ENCODE results near the gene PHC2.

Gene PHC2

DNA sequence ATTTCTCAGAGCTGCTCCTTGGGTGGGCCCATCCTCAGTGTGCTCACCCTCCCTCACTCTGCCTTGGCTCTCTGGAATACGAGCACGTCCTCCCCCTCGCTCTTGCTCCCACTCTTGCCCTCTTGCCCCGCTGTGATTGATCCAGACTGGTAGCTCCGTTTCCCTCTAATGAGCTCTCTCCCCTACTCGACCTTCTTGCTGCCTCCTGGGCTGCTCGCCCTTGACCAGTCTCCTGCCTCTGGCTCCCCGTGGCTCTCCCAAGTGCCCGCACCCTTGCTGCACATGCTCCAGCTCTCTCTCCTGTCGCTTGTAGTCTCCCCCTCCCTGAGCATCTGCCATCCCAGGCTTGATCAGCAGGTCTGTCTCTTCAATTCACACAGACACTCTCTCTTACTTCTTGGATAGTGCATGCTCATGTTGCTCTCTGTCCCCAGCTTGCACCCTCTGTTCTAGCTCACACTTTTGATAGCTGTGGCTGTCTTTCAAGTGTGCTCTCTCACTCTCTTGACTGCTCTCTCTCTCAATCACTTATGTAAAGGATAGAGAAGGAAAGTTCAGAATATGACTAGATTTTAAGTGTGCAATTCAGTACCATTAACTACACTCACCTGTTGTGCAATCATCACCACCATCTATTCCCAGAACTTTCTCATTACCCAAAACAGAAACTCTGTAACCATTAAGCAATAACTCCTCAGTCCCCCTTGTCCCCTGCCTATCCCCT is 51.1 kb downstream of the PHC2 start:
- Mint-ChIP-seq H3K36me3 (ENCODE audit: low read depth) (no peaks in the 10 kb centered on the region), H3K27me3 (peaks cover 43% of the 10 kb centered on the region), H3K4me3 (no peak overlapping the region), H3K4me1 (ENCODE audit: low read depth) (peaks cover 14% of the 10 kb centered on the region), H3K27ac (no peak overlapping the region), H3K9me3 (no peaks in the 10 kb centered on the region)
- DNase-seq, result no peak

DNA sequence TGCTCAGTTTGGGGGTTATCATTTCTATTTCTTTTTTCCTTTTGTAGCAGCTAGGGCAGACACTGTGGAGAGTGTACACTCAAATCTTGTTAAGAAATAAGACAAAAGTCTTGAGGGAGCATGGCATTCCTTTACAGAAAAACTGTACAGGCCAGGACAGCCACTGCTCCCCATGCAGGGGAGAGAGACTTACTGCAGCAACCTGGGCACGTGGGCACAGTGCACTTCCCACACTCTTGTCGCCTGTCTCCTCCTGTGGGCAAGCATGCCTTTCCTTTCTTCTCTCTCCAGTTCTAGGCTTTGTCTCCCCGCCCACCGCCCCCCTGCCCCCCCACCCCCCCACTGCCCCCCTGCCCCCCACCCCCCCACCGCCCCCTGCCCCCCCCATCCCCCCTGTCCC is 51.9 kb downstream of the PHC2 start:
- H3K36me3 Mint-ChIP-seq (ENCODE audit: low read depth), result no peaks in the 10 kb centered on the region
- H3K27ac Mint-ChIP-seq, result no peak overlapping the region
- peaks cover 37% of the 10 kb centered on the region for H3K27me3 Mint-ChIP-seq
- H3K9me3 Mint-ChIP-seq, result no peaks in the 10 kb centered on the region
- no peak for DNase-seq
- H3K4me3 Mint-ChIP-seq, result no peak overlapping the region
- H3K4me1 Mint-ChIP-seq (ENCODE audit: low read depth), result peaks cover 14% of the 10 kb centered on the region

GRCh38 chr1:33378524-33378923 is 52.4 kb downstream of the PHC2 start:
- no peaks in the 10 kb centered on the region for H3K36me3 Mint-ChIP-seq (ENCODE audit: low read depth)
- H3K27me3 Mint-ChIP-seq, result peaks cover 34% of the 10 kb centered on the region
- peaks cover 14% of the 10 kb centered on the region for H3K4me1 Mint-ChIP-seq (ENCODE audit: low read depth)
- no peak overlapping the region for H3K27ac Mint-ChIP-seq
- H3K4me3 Mint-ChIP-seq, result no peak overlapping the region
- H3K9me3 Mint-ChIP-seq, result no peaks in the 10 kb centered on the region
- DNase-seq, result no peak

- peaks cover 14% of the 10 kb centered on the region for H3K4me1 Mint-ChIP-seq (ENCODE audit: low read depth)
- no peaks in the 10 kb centered on the region for H3K9me3 Mint-ChIP-seq
- no peak overlapping the region for H3K27ac Mint-ChIP-seq
- no peak for DNase-seq
- no peaks in the 10 kb centered on the region for H3K36me3 Mint-ChIP-seq (ENCODE audit: low read depth)
- peaks cover 28% of the 10 kb centered on the region for H3K27me3 Mint-ChIP-seq
- H3K4me3 Mint-ChIP-seq, result no peak overlapping the region
Observed at GRCh38 chr1:33377756-33378155, 53.1 kb downstream of the PHC2 start.

GRCh38 chr1:33377013-33377412 is 53.9 kb downstream of the PHC2 start:
- Mint-ChIP-seq H3K36me3 (ENCODE audit: low read depth) (no peaks in the 10 kb centered on the region), H3K4me1 (ENCODE audit: low read depth) (peaks cover 14% of the 10 kb centered on the region), H3K9me3 (no peaks in the 10 kb centered on the region), H3K27ac (no peak overlapping the region), H3K27me3 (peaks cover 22% of the 10 kb centered on the region), H3K4me3 (no peak overlapping the region)
- DNase-seq, result no peak

DNA sequence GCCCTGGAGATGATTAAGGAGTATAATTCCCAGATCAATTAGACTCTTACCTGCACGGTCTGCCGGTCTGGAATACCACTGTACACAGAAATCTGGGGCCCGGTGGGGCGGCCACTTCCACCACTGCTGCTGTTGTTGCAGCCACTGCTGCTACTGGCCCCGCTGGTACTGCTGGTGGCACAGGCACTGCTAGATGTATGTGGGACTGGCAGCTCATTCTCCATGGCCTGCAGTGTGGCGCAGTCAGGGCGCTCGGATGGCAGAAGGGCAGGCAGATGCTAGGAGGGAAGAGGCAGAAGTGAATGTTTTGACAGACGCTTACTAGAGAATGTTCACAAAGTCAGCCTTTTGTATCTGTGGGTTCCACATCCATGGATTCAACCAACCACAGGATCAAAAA is 55.6 kb downstream of the PHC2 start:
- H3K36me3 Mint-ChIP-seq (ENCODE audit: low read depth), result no peaks in the 10 kb centered on the region
- no peak for DNase-seq
- no peak overlapping the region for H3K4me3 Mint-ChIP-seq
- H3K4me1 Mint-ChIP-seq (ENCODE audit: low read depth), result peaks cover 7% of the 10 kb centered on the region
- no peaks in the 10 kb centered on the region for H3K9me3 Mint-ChIP-seq
- no peak overlapping the region for H3K27ac Mint-ChIP-seq
- peaks cover 10% of the 10 kb centered on the region for H3K27me3 Mint-ChIP-seq

- no peaks in the 10 kb centered on the region for H3K9me3 Mint-ChIP-seq
- H3K4me3 Mint-ChIP-seq, result no peak overlapping the region
- peaks cover 2% of the 10 kb centered on the region for H3K27me3 Mint-ChIP-seq
- DNase-seq, result no peak
- no peaks in the 10 kb centered on the region for H3K36me3 Mint-ChIP-seq (ENCODE audit: low read depth)
- H3K27ac Mint-ChIP-seq, result no peak overlapping the region
- H3K4me1 Mint-ChIP-seq (ENCODE audit: low read depth), result peaks cover 3% of the 10 kb centered on the region
Observed at GRCh38 chr1:33374336-33375105, 56.4 kb downstream of the PHC2 start.

DNA sequence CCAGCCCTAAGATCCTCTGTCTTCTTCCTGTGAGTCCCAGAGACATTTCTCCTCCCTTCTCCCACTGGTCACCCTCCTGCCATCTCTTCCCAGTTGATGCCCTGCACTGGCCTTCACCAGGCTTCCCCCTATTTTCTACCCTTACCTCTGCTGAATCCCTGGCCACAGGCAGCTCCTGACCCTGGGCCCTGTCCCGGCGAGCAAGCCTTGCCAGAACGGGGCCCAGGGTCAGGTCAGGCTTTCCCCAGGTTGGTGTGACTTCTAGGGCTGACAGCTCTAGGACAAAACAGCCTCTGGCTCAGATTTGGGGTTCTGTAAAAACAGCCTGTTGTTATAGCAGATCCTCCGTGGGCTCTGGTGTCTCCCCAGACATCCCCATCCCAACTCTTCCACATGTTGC is 57.3 kb downstream of the PHC2 start:
- no peak for DNase-seq
- no peak overlapping the region for H3K4me3 Mint-ChIP-seq
- H3K27ac Mint-ChIP-seq, result no peak overlapping the region

DNA sequence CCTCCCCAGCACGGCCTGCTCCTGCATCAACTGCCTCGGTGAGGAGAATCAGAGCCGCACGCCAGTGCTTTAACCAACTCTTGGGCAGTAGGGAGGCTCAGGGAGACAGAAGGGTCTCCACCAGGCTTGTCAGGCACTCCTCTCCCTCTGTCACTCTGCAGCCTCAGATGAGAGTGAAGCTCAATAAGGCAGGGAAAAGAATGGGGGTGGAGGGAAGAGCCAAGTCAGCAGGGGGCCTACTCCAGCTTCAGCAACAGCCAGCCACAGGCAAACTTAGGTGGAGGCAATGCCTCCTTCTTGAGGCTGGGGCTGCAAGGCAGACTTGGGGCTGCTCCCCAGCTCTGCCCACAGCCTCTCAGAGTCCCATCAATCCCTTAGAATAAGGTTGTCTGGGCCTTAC is 58.2 kb downstream of the PHC2 start:
- no peak overlapping the region for H3K4me3 Mint-ChIP-seq
- no peak for DNase-seq
- H3K27me3 Mint-ChIP-seq, result no peaks in the 10 kb centered on the region
- H3K36me3 Mint-ChIP-seq (ENCODE audit: low read depth), result no peaks in the 10 kb centered on the region
- peaks cover 3% of the 10 kb centered on the region for H3K4me1 Mint-ChIP-seq (ENCODE audit: low read depth)
- H3K27ac Mint-ChIP-seq, result no peak overlapping the region
- no peaks in the 10 kb centered on the region for H3K9me3 Mint-ChIP-seq

More for the DNA sequence above, 57.3 kb downstream of the PHC2 start:
- Mint-ChIP-seq H3K9me3 (no peaks in the 10 kb centered on the region), H3K36me3 (ENCODE audit: low read depth) (no peaks in the 10 kb centered on the region), H3K4me1 (ENCODE audit: low read depth) (peaks cover 3% of the 10 kb centered on the region), H3K27me3 (no peaks in the 10 kb centered on the region)

DNA sequence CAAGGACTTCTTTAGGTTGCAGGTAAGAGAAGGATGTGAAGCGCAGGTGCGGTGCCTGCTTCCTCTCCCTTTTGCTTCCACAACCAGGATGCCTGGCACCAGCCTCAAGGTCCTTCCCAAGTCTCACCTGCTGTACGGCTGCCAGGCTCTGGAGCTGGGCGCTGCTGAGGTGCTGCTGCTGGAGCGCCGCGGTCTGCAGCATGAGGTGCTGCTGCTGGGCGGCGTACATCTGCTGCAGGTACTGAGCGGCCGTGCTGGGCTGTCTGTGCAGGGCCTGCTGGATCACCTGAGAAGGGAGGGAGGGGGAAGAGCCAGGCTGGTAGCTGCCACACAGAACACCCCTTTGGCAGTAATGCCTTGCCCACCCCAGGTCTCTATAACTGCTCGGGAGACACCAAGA is 58.7 kb downstream of the PHC2 start:
- Mint-ChIP-seq H3K27ac (no peak overlapping the region), H3K4me3 (no peak overlapping the region)
- no peak for DNase-seq

DNA sequence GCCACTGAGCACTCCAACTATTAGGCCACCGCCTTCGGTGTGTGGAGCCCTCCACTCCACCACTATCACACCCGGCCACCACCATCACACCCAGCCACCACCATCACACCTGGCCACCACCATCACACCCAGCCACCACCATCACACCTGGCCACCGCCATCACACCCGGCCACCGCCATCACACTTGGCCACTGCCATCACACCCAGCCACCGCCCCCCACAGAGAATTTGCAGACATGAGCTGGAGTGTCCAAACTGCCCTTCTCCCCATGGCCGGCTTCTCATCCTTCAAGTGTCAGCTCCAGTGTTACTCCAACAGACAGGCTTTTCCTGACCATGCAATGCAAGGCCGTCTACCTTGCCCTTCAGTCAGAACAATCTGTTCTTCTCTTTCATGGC is 59.6 kb downstream of the PHC2 start:
- DNase-seq, result no peak
- Mint-ChIP-seq H3K36me3 (ENCODE audit: low read depth) (no peaks in the 10 kb centered on the region), H3K4me3 (no peak overlapping the region), H3K4me1 (ENCODE audit: low read depth) (peaks cover 1% of the 10 kb centered on the region), H3K27ac (no peak overlapping the region), H3K27me3 (peaks cover 5% of the 10 kb centered on the region), H3K9me3 (no peaks in the 10 kb centered on the region)

More for the DNA sequence above, 58.7 kb downstream of the PHC2 start:
- H3K9me3 Mint-ChIP-seq, result no peaks in the 10 kb centered on the region
- peaks cover 5% of the 10 kb centered on the region for H3K27me3 Mint-ChIP-seq
- H3K36me3 Mint-ChIP-seq (ENCODE audit: low read depth), result no peaks in the 10 kb centered on the region
- H3K4me1 Mint-ChIP-seq (ENCODE audit: low read depth), result peaks cover 5% of the 10 kb centered on the region

GRCh38 chr1:33370827-33371226 is 60.1 kb downstream of the PHC2 start:
- H3K4me3 Mint-ChIP-seq, result no peak overlapping the region
- H3K27ac Mint-ChIP-seq, result no peak overlapping the region
- H3K27me3 Mint-ChIP-seq, result peaks cover 5% of the 10 kb centered on the region
- H3K4me1 Mint-ChIP-seq (ENCODE audit: low read depth), result peaks cover 1% of the 10 kb centered on the region
- no peaks in the 10 kb centered on the region for H3K36me3 Mint-ChIP-seq (ENCODE audit: low read depth)
- no peaks in the 10 kb centered on the region for H3K9me3 Mint-ChIP-seq
- DNase-seq, result no peak

- DNase-seq, result no peak
- Mint-ChIP-seq H3K4me1 (ENCODE audit: low read depth) (peaks cover 1% of the 10 kb centered on the region), H3K27ac (no peak overlapping the region), H3K36me3 (ENCODE audit: low read depth) (no peaks in the 10 kb centered on the region), H3K4me3 (no peak overlapping the region), H3K9me3 (no peaks in the 10 kb centered on the region), H3K27me3 (peaks cover 5% of the 10 kb centered on the region)
Observed at GRCh38 chr1:33370301-33370700, 60.6 kb downstream of the PHC2 start.

- Mint-ChIP-seq H3K27me3 (peaks cover 5% of the 10 kb centered on the region), H3K36me3 (ENCODE audit: low read depth) (no peaks in the 10 kb centered on the region), H3K9me3 (no peaks in the 10 kb centered on the region), H3K27ac (no peak overlapping the region), H3K4me1 (ENCODE audit: low read depth) (peaks cover 1% of the 10 kb centered on the region), H3K4me3 (no peak overlapping the region)
- DNase-seq, result no peak
Observed at GRCh38 chr1:33369764-33370163, 61.1 kb downstream of the PHC2 start.

DNA sequence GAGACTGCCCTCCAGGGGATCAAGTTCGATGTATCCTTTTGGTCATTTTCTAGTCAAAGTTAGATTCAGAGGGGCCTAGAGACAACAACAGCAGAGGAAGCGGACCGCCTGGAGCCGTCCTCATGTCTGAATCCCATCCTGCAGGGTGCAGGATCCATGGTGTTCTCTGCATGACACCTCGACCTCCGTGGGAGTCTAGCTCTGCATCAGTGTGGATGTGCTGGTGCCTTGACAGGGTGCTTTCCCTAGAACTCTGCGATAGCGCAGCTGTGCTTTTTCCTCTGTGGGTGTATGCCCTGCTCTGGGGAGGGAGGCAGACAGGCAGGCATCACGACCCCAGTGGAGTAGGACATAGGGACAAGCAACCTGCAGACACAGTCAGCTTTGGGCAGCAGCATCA is 61.8 kb downstream of the PHC2 start:
- no peaks in the 10 kb centered on the region for H3K36me3 Mint-ChIP-seq (ENCODE audit: low read depth)
- H3K27me3 Mint-ChIP-seq, result peaks cover 5% of the 10 kb centered on the region
- H3K4me1 Mint-ChIP-seq (ENCODE audit: low read depth), result peaks cover 1% of the 10 kb centered on the region
- H3K4me3 Mint-ChIP-seq, result no peak overlapping the region
- H3K27ac Mint-ChIP-seq, result no peak overlapping the region
- DNase-seq, result no peak
- H3K9me3 Mint-ChIP-seq, result no peaks in the 10 kb centered on the region

Data from activated T-cell treated with anti-CD3 and anti-CD28 coated beads, Interleukin-2, amount 50 U/mL, for 24 hours (primary cell).